GM19239 (cell line): Measurements from ENCODE around the gene PLEKHH3.

ENCODE experiments used
- DNase-seq: peaks from one replicate; pipeline ENCODE4 v3.0.0; 2011; ENCODE audit warnings: low spot score; ENCODE audit not compliant: insufficient read length
- FAIRE-seq: peaks from 2 replicates; lab custom pipeline; 2011; peaks lifted over from hg19 to GRCh38; lab: Jason Lieb, UNC

PLEKHH3 gene

GRCh38 chr17:42690596-42690995 is 13.8 kb upstream of the PLEKHH3 start:
- no peak for FAIRE-seq
- no peak for DNase-seq

GRCh38 chr17:42687707-42688320 is 11.0 kb upstream of the PLEKHH3 start:
- no peak for DNase-seq
- FAIRE-seq, result no peak

GRCh38 chr17:42686520-42687128 is 9.8 kb upstream of the PLEKHH3 start:
- DNase-seq (no peak), FAIRE-seq (no peak)

- no peak for FAIRE-seq
Measured at GRCh38 chr17:42685831-42686230, 9.0 kb upstream of the PLEKHH3 start.

GRCh38 chr17:42684929-42685556 is 8.2 kb upstream of the PLEKHH3 start:
- no peak for FAIRE-seq
- no peak for DNase-seq

More at GRCh38 chr17:42685831-42686230, 9.0 kb upstream of the PLEKHH3 start:
- no peak for DNase-seq

GRCh38 chr17:42683407-42684034 is 6.7 kb upstream of the PLEKHH3 start:
- DNase-seq, result no peak
- FAIRE-seq, result peak; percentile 66

- DNase-seq, result no peak
- no peak for FAIRE-seq
Measured at GRCh38 chr17:42682722-42683403, 6.1 kb upstream of the PLEKHH3 start.

- FAIRE-seq (peak; percentile 91), DNase-seq (no peak)
Measured at GRCh38 chr17:42681976-42682721, 5.4 kb upstream of the PLEKHH3 start, which contains the start of gene CNTNAP1. TSS of gene CNTNAP1 (plus strand) at chr17:42682531. CDS start at chr17:42682830, 299 bp downstream.

GRCh38 chr17:42680331-42680808 is 3.6 kb upstream of the PLEKHH3 start:
- FAIRE-seq (peak; percentile 60), DNase-seq (no peak)

GRCh38 chr17:42679492-42680330 is 2.9 kb upstream of the PLEKHH3 start:
- FAIRE-seq, result peak; percentile 89
- peak; percentile 70 for DNase-seq

GRCh38 chr17:42678951-42679491 is 2.2 kb upstream of the PLEKHH3 start:
- FAIRE-seq, result no peak
- no peak for DNase-seq

GRCh38 chr17:42677921-42678781 is 1.4 kb upstream of the PLEKHH3 start:
- DNase-seq (peak; percentile 82), FAIRE-seq (peak; percentile 95)

GRCh38 chr17:42677012-42677857 is 441 bp upstream of the PLEKHH3 start:
- peak; percentile 98 for DNase-seq
- FAIRE-seq, result peak; percentile 99

GRCh38 chr17:42675965-42676423 is 800 bp downstream of the PLEKHH3 start:
- FAIRE-seq (no peak), DNase-seq (no peak)

- no peak for DNase-seq
- FAIRE-seq, result no peak
Measured at GRCh38 chr17:42675348-42675964, 1.3 kb downstream of the PLEKHH3 start.

GRCh38 chr17:42674755-42675347 is 1.9 kb downstream of the PLEKHH3 start:
- FAIRE-seq (no peak), DNase-seq (no peak)
